ENCODE data around the gene TRMT44. TPM values are rescaled to one million over a fixed set of nuclear protein-coding genes. Genes with fewer than 3 reads are reported as not detected.

TRMT44 gene
- total RNA-seq, 1 experiment from 2014 or later, result 23.4 TPM

DNA sequence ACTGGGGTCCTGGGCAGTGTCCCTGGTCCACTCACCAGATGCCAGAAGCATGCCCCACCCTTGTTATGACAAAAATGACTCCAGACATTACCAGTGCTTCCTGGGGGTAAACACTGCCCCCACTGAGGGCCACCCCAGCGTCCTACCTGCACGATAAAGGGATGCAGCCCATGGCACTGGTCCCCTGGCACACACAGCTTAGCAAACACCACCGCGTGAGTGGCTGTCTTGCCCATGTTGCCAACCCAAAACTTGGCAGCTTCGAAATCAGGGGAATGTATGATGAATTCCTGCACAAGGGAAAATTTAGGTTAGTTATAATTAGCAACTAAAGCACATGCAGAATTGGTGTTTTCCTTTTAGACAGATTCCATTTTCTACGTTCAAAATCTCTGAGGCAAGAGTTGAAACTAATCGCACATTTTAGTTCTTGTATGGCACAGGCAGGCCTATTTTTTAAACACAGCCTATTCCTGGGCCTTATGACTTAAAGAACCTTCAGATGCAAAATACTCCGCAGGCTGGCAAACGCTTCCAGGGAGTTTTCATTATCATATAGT is 30.4 kb upstream of the TRMT44 start:
- no peak overlapping the region for H3K4me3 Mint-ChIP-seq (ENCODE audit: unreplicated experiment)
- H3K27me3 Mint-ChIP-seq (ENCODE audit: insufficient read depth, unreplicated experiment), result no peaks in the 10 kb centered on the region
- H3K9me3 Mint-ChIP-seq (ENCODE audit: unreplicated experiment), result no peaks in the 10 kb centered on the region
- no peaks in the 10 kb centered on the region for H3K36me3 Mint-ChIP-seq (ENCODE audit: insufficient read depth, unreplicated experiment)
- ChIA-PET POLR2A (interaction anchor here (1.4 kb wide), 1 partner anchor 18 kb away, joined by 3 read pairs; no protein-coding TSS in a partner anchor), CTCF (interaction anchor here (0.6 to 1.6 kb wide), 11 partner anchors 10 to 295 kb away, joined by 3 to 13 read pairs (median 4); partner anchors contain the start of gene SH3TC1)
- no TSS peak for BruUV-seq (replicated peaks)
- Histone ChIP-seq H3K4me1 (no peaks in the 10 kb centered on the region), H3K4me3 (ENCODE audit: low read depth, low read length) (no peak overlapping the region), H3K36me3 (ENCODE audit: control insufficient read depth, insufficient read depth, low read length) (no peaks in the 10 kb centered on the region; the same call in 1 of the 2 replicates), H3K27me3 (replicated peaks; ENCODE audit: control insufficient read depth, insufficient read depth, low read length) (no peaks in the 10 kb centered on the region), H3K9me3 (no peaks in the 10 kb centered on the region)
- intact Hi-C loops (cut with micrococcal nuclease; ENCODE audit: unreplicated experiment), result loop anchor here (1.0 kb wide), 1 partner anchor 168 kb away; no protein-coding TSS in a partner anchor
- H3K27ac Mint-ChIP-seq (ENCODE audit: unreplicated experiment), result no peak overlapping the region
- H3K4me1 Mint-ChIP-seq (ENCODE audit: low read depth, unreplicated experiment), result no peaks in the 10 kb centered on the region
- no peak for DNase-seq
- TF ChIP-seq, protein P1, sequence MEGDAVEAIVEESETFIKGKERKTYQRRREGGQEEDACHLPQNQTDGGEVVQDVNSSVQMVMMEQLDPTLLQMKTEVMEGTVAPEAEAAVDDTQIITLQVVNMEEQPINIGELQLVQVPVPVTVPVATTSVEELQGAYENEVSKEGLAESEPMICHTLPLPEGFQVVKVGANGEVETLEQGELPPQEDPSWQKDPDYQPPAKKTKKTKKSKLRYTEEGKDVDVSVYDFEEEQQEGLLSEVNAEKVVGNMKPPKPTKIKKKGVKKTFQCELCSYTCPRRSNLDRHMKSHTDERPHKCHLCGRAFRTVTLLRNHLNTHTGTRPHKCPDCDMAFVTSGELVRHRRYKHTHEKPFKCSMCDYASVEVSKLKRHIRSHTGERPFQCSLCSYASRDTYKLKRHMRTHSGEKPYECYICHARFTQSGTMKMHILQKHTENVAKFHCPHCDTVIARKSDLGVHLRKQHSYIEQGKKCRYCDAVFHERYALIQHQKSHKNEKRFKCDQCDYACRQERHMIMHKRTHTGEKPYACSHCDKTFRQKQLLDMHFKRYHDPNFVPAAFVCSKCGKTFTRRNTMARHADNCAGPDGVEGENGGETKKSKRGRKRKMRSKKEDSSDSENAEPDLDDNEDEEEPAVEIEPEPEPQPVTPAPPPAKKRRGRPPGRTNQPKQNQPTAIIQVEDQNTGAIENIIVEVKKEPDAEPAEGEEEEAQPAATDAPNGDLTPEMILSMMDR (IDR thresholded peaks at IDR 0.05; ENCODE audit: insufficient read depth in 1 of 2, low read depth in 1 of 2, low read length in 1 of 2, severe bottlenecking in 1 of 2, unreplicated experiment in 1 of 2), result no peak

- DNase-seq, result peak; percentile 89 to 91
- no peak overlapping the region for H3K27ac Mint-ChIP-seq (ENCODE audit: unreplicated experiment)
- CTCF ChIA-PET, result interaction anchor here (0.6 to 1.6 kb wide), 12 partner anchors 9 to 1452 kb away, joined by 3 to 13 read pairs (median 4); partner anchors contain the start of gene SH3TC1
- no peaks in the 10 kb centered on the region for H3K9me3 Mint-ChIP-seq (ENCODE audit: unreplicated experiment)
- Histone ChIP-seq H3K9me3 (no peaks in the 10 kb centered on the region), H3K4me1 (no peaks in the 10 kb centered on the region), H3K27me3 (replicated peaks; ENCODE audit: control insufficient read depth, insufficient read depth, low read length) (no peaks in the 10 kb centered on the region), H3K4me3 (ENCODE audit: low read depth, low read length) (no peak overlapping the region), H3K36me3 (ENCODE audit: control insufficient read depth, insufficient read depth, low read length) (no peaks in the 10 kb centered on the region; the same call in 1 of the 2 replicates)
- no peaks in the 10 kb centered on the region for H3K36me3 Mint-ChIP-seq (ENCODE audit: insufficient read depth, unreplicated experiment)
- no peak overlapping the region for H3K4me3 Mint-ChIP-seq (ENCODE audit: unreplicated experiment)
- no peaks in the 10 kb centered on the region for H3K27me3 Mint-ChIP-seq (ENCODE audit: insufficient read depth, unreplicated experiment)
- no TSS peak for BruUV-seq (replicated peaks)
- no peaks in the 10 kb centered on the region for H3K4me1 Mint-ChIP-seq (ENCODE audit: low read depth, unreplicated experiment)
- POLR2A ChIA-PET, result interaction anchor here (1.4 kb wide), 1 partner anchor 18 kb away, joined by 3 read pairs; no protein-coding TSS in a partner anchor
- intact Hi-C loops (cut with micrococcal nuclease; ENCODE audit: unreplicated experiment), result loop anchor here (1.0 kb wide), 1 partner anchor 168 kb away; no protein-coding TSS in a partner anchor
- TF ChIP-seq, protein P1 (IDR thresholded peaks at IDR 0.05; ENCODE audit: insufficient read depth in 1 of 2, low read depth in 1 of 2, low read length in 1 of 2, severe bottlenecking in 1 of 2, unreplicated experiment in 1 of 2), result peak; percentile 36 to 41
Measured at GRCh38 chr4:8410641-8411271, 29.8 kb upstream of the TRMT44 start.

- Mint-ChIP-seq H3K9me3 (ENCODE audit: unreplicated experiment) (no peaks in the 10 kb centered on the region), H3K27ac (ENCODE audit: unreplicated experiment) (no peak overlapping the region), H3K4me3 (ENCODE audit: unreplicated experiment) (no peak overlapping the region), H3K27me3 (ENCODE audit: insufficient read depth, unreplicated experiment) (no peaks in the 10 kb centered on the region), H3K4me1 (ENCODE audit: low read depth, unreplicated experiment) (no peaks in the 10 kb centered on the region), H3K36me3 (ENCODE audit: insufficient read depth, unreplicated experiment) (no peaks in the 10 kb centered on the region)
- TF ChIP-seq, protein P1 (IDR thresholded peaks at IDR 0.05; ENCODE audit: insufficient read depth in 1 of 2, low read depth in 1 of 2, low read length in 1 of 2, severe bottlenecking in 1 of 2, unreplicated experiment in 1 of 2), result no peak
- Histone ChIP-seq H3K9me3 (no peaks in the 10 kb centered on the region), H3K4me1 (no peaks in the 10 kb centered on the region), H3K27me3 (replicated peaks; ENCODE audit: control insufficient read depth, insufficient read depth, low read length) (no peaks in the 10 kb centered on the region), H3K4me3 (ENCODE audit: low read depth, low read length) (no peak overlapping the region), H3K36me3 (ENCODE audit: control insufficient read depth, insufficient read depth, low read length) (no peaks in the 10 kb centered on the region; the same call in 1 of the 2 replicates)
- no peak for DNase-seq
- CTCF ChIA-PET, result interaction anchor here (0.6 to 1.6 kb wide), 7 partner anchors 8 to 1453 kb away, joined by 3 to 13 read pairs (median 5); no protein-coding TSS in a partner anchor
- intact Hi-C loops (cut with micrococcal nuclease; ENCODE audit: unreplicated experiment), result no loop called here
- POLR2A ChIA-PET, result interaction anchor here (1.4 kb wide), 1 partner anchor 17 kb away, joined by 3 read pairs; no protein-coding TSS in a partner anchor
- no TSS peak for BruUV-seq (replicated peaks)
Measured at GRCh38 chr4:8411351-8412180, 29.0 kb upstream of the TRMT44 start.
